Subcutaneous abdominal adipose tissue (tissue), 5 donors: ENCODE measurements around the gene RBM39.
"Not testable (repeated sequence)": the region's sequence is repeated elsewhere in the genome, so short reads cannot be mapped to it uniquely, and the experiment has no call there.

ENCODE experiments used
- H3K27ac ChIP-seq: one replicate; pipeline ENCODE4 v1.7.0; 2013; ENCODE audit warnings: low read depth, mild to moderate bottlenecking, inconsistent platforms, low read length, moderate library complexity
- H3K27me3 ChIP-seq, 5 donors: one replicate each; pipeline ENCODE4 v1.7.0; 2013; ENCODE audit warnings: low read length in 5 of 5, inconsistent platforms in 1 of 5; ENCODE audit not compliant: control insufficient read depth in 5 of 5, insufficient read depth in 4 of 5
- H3K36me3 ChIP-seq, 5 donors: one replicate each; pipeline ENCODE4 v1.7.0; 2013; ENCODE audit warnings: low read length in 5 of 5; ENCODE audit not compliant: control insufficient read depth in 5 of 5, insufficient read depth in 5 of 5
- H3K4me1 ChIP-seq, 5 donors: one replicate each; pipeline ENCODE4 v1.7.0; 2013; ENCODE audit warnings: low read length in 5 of 5, mild to moderate bottlenecking in 3 of 5, moderate library complexity in 1 of 5; ENCODE audit not compliant: control insufficient read depth in 5 of 5, insufficient read depth in 5 of 5
- H3K4me3 ChIP-seq, 5 donors: one replicate each; pipeline ENCODE4 v1.7.0; 2013; ENCODE audit warnings: low read length in 5 of 5, low read depth in 1 of 5
- H3K9ac ChIP-seq, 5 donors: one replicate each; pipeline ENCODE4 v1.7.0; 2013; ENCODE audit warnings: low read length in 5 of 5, mild to moderate bottlenecking in 4 of 5, moderate library complexity in 3 of 5
- H3K9me3 ChIP-seq, 5 donors: one replicate each; pipeline ENCODE4 v1.7.0; 2013; ENCODE audit warnings: low read length in 5 of 5; ENCODE audit not compliant: control insufficient read depth in 5 of 5
- donor health status: healthy.
- donor health status: healthy.
- donor health status: healthy.
- donor health status: healthy.
- donor health status: healthy.

The RBM39 gene

GRCh38 chr20:35772563-35773058, 30.6 kb upstream of the RBM39 start:
- H3K4me1 ChIP-seq, result peaks cover 22 to 69% (median 56%) of the 10 kb centered on the region in 5 donors
- H3K9me3 ChIP-seq, result no peaks in the 10 kb centered on the region
- peak overlapping the region; percentile 71 to 82 (median 78) for H3K4me3 ChIP-seq
- H3K27ac ChIP-seq, result peak overlapping the region; percentile 79
- peaks cover 0 to 8% (median 5%) of the 10 kb centered on the region in 5 donors for H3K36me3 ChIP-seq
- peak overlapping the region; percentile 4 to 95 (median 81) for H3K9ac ChIP-seq
- H3K27me3 ChIP-seq, result no peaks in the 10 kb centered on the region

- Histone ChIP-seq H3K36me3 (peaks cover 0 to 8% (median 5%) of the 10 kb centered on the region in 5 donors), H3K27ac (peak within 1 kb of the TSS; percentile 79), H3K4me1 (peaks cover 22 to 71% (median 52%) of the 10 kb centered on the region in 5 donors), H3K4me3 (peak within 1 kb of the TSS; percentile 71 to 82 (median 78)), H3K27me3 (no peaks in the 10 kb centered on the region), H3K9ac (peak within 1 kb of the TSS; percentile 4 to 95 (median 81)), H3K9me3 (no peaks in the 10 kb centered on the region)
Measured at GRCh38 chr20:35771689-35772562, 29.9 kb upstream of the RBM39 start, which contains the start of gene PHF20. Gene PHF20, plus strand, starts transcription at chr20:35772015. Its CDS starts 29,508 bp downstream, at chr20:35801523.

DNA sequence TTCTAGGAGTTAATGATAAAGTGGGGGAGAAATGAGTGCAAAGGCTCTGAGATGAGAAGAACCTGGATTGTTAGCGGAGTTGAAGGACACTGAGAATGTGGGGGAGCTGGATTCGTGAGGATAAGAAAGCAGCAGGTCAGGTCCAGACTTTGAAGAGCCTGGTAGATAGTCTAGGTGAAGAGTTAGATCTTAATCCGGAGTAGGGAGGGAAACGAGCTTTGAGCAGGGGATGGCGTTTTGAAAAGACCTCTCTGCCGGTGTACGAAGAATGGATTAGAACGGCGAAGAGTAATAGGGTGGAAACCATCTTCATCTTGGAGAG, 29.3 kb upstream of the RBM39 start:
- Histone ChIP-seq H3K9ac (peak overlapping the region in 1 of 5 donors; percentile 10), H3K4me3 (peak overlapping the region in 4 of 5 donors; percentile 42 to 82 (median 78)), H3K4me1 (peaks cover 22 to 65% (median 46%) of the 10 kb centered on the region in 5 donors), H3K9me3 (no peaks in the 10 kb centered on the region), H3K27me3 (no peaks in the 10 kb centered on the region), H3K27ac (peak overlapping the region; percentile 49), H3K36me3 (peaks cover 0 to 8% (median 5%) of the 10 kb centered on the region in 5 donors)

DNA sequence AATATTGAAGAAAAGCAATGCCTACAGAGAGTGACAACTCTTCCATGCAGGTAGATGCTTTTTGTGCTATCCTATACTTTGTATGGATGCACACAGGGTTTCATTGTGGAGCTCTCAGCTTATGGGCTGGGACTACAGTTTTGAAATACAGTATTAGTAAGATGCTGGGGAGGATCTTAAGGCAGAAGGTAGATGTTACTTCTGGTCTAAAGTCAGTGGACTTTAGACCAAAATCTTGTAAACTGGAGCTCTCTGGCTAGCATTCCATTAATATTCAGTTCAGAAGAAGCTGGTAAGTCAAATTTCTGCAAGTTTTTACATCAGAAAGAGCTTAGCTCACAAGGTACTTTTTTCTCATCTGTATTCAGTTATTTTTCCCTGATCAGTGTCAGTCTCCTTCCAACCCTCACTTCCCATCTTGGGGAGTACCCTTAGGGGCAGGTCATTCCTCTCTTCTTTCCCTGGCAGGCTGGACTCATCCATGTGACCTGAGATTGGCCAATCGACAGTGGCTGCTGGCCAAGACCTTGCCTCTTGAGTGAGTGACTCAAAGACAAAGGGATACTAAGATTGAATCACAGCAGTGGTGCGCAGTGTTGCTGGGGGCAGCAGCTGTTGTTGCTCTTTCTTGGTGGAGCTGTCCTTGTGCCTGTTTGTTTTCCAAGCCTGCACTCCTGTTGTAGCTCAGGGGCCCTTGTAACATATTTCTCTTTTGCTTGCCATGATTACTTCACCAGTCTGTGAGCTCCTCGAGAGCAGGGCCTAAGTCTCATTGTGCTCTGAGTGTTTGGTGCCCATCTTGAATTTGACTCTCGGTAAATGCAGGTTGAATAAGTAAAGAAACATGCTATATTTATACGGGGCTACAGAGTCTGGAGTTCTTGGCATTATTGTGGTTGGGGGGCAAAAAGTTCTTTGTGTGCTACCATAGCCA, 26.9 kb upstream of the RBM39 start:
- no peaks in the 10 kb centered on the region for H3K27me3 ChIP-seq
- H3K9ac ChIP-seq, result peak overlapping the region in 3 of 5 donors; percentile 40 to 81 (median 55)
- no peaks in the 10 kb centered on the region for H3K9me3 ChIP-seq
- H3K4me1 ChIP-seq, result peaks cover 22 to 57% (median 45%) of the 10 kb centered on the region in 5 donors
- H3K27ac ChIP-seq, result peak overlapping the region; percentile 84
- no peaks in the 10 kb centered on the region for H3K36me3 ChIP-seq
- peak overlapping the region in 1 of 5 donors; percentile 13 for H3K4me3 ChIP-seq

DNA sequence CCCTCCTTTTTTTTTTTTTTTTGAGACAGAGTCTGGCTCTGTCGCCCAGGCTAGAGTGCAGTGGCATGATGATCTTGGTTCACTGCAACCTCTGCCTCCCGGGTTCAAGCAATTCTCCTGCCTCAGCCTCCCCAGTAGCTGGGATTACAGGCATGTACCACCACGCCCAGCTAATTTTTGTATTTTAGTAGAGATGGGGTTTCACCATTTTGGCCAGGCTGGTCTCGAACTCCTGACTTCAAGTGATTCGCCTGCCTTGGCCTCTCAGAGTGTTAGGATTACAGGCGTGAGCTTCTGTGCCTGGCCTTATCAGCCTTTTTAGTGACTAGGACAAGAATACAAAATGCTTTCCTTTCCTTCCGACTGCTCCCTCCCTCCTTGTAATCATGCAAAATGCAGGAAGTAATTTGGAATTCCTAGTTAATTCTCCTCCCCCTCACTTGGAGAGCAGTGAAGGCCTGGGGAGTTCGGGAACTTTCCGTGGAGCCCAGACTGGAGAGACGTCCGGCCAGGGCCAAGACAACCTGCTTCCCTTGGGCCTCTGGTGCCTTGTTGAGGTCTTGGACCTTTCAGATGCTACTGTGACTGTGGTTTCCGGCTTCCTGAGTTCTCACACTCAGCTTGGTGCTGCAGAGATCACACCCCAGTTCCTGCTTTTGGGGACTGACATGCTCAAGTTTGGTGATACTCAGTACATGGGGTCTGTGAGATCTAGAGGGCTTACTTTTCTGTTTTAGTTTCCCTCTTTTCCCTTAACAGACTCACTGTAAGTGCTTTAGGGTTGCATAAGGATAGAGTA, 25.8 kb upstream of the RBM39 start:
- no peaks in the 10 kb centered on the region for H3K36me3 ChIP-seq
- H3K4me3 ChIP-seq, result peak overlapping the region in 3 of 5 donors; percentile 4 to 53 (median 5)
- H3K4me1 ChIP-seq, result peaks cover 19 to 46% (median 34%) of the 10 kb centered on the region in 5 donors
- no peaks in the 10 kb centered on the region for H3K27me3 ChIP-seq
- peak overlapping the region in 3 of 5 donors; percentile 28 to 55 (median 30) for H3K9ac ChIP-seq
- H3K27ac ChIP-seq, result peak overlapping the region; percentile 84
- no peaks in the 10 kb centered on the region for H3K9me3 ChIP-seq

DNA sequence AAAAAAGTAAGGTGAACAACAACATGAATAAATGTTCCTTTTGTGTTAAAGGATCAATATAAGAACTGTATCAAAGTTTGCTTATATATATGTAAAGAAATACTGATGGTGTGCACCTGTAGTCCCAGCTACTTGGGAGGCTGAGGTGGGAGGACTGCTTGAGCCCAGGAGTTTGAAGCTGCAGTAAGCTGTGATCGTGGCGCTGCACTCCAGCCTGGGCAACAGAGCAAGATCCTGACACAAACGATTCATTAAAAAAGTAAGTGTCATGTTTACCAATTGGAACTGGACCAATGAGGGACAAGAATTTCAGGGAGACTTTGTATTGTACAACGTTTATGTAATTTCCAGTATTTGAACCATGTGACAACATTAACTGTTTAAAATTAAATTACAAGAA, 24.8 kb upstream of the RBM39 start:
- Histone ChIP-seq H3K4me1 (peaks cover 15 to 40% (median 29%) of the 10 kb centered on the region in 5 donors), H3K36me3 (no peaks in the 10 kb centered on the region), H3K4me3 (no peak overlapping the region), H3K9me3 (no peaks in the 10 kb centered on the region), H3K27ac (peak overlapping the region; percentile 84), H3K27me3 (no peaks in the 10 kb centered on the region), H3K9ac (no peak overlapping the region)

DNA sequence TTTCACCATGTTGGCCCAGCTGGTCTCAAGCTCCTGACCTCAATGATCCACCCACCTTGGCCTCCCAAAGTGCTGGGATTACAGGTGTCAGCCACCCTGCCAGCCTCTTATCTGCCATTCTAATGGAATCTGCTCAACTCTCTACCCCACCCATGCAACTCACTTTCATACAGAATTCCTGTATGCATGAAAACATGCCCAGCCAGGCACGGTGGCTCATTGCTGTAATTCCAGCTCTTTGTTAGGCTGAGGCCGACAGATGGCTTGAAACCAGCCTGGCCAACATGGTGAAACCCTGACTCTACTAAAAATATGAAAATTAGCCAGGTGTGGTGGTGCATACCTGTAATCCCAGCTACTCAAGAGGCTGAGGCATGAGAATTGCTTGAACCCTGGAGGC, 22.9 kb upstream of the RBM39 start:
- H3K36me3 ChIP-seq, result not testable (repeated sequence)

GRCh38 chr20:35762461-35762860, 20.4 kb upstream of the RBM39 start:
- Histone ChIP-seq H3K9me3 (no peaks in the 10 kb centered on the region), H3K9ac (no peak overlapping the region), H3K4me1 (peaks cover 0 to 3% (median 0%) of the 10 kb centered on the region in 5 donors), H3K36me3 (no peaks in the 10 kb centered on the region), H3K27ac (no peak overlapping the region), H3K4me3 (no peak overlapping the region), H3K27me3 (no peaks in the 10 kb centered on the region)

More for the DNA sequence above, 22.9 kb upstream of the RBM39 start:
- H3K4me1 ChIP-seq, result peaks cover 15 to 27% (median 21%) of the 10 kb centered on the region in 5 donors
- H3K4me3 ChIP-seq, H3K9ac ChIP-seq, H3K27ac ChIP-seq, H3K9me3 ChIP-seq, H3K27me3 ChIP-seq: not testable (repeated sequence)

GRCh38 chr20:35761548-35761947, 19.5 kb upstream of the RBM39 start:
- H3K4me1 ChIP-seq, H3K4me3 ChIP-seq, H3K9ac ChIP-seq, H3K9me3 ChIP-seq, H3K27ac ChIP-seq, H3K36me3 ChIP-seq, H3K27me3 ChIP-seq: not testable (repeated sequence)
